Fibroblast of the aortic adventitia (primary cell): ENCODE measurements around the gene B2M. TPM values are rescaled to one million over a fixed set of nuclear protein-coding genes. Genes with fewer than 3 reads are reported as not detected.

Experiments used
- DNase-seq: peaks from one replicate; pipeline ENCODE4 v3.0.0-alpha.2; 2010; ENCODE audit warnings: low read depth
- H3K4me3 ChIP-seq: 2 replicates; pipeline ENCODE4 v1.5.1; 2011; ENCODE audit warnings: low read depth, mild to moderate bottlenecking, control low read depth, low read length, moderate library complexity
- CTCF ChIP-seq: IDR thresholded peaks from 2 replicates; pipeline ENCODE4 v1.5.1; 2011; ENCODE audit warnings: mild to moderate bottlenecking, low read length, control low read depth, inconsistent platforms; ENCODE audit not compliant: insufficient read depth
- total RNA-seq: library from RNA; depleted of rRNA; stranded (reverse); fragments of >200 nt; gene quantifications from 2 replicates; pipeline ENCODE4 v1.2.3, GENCODE V29; 2012; ENCODE audit warnings: low replicate concordance

Gene B2M
- total RNA-seq, 1 donor, result 3,757 TPM

DNA sequence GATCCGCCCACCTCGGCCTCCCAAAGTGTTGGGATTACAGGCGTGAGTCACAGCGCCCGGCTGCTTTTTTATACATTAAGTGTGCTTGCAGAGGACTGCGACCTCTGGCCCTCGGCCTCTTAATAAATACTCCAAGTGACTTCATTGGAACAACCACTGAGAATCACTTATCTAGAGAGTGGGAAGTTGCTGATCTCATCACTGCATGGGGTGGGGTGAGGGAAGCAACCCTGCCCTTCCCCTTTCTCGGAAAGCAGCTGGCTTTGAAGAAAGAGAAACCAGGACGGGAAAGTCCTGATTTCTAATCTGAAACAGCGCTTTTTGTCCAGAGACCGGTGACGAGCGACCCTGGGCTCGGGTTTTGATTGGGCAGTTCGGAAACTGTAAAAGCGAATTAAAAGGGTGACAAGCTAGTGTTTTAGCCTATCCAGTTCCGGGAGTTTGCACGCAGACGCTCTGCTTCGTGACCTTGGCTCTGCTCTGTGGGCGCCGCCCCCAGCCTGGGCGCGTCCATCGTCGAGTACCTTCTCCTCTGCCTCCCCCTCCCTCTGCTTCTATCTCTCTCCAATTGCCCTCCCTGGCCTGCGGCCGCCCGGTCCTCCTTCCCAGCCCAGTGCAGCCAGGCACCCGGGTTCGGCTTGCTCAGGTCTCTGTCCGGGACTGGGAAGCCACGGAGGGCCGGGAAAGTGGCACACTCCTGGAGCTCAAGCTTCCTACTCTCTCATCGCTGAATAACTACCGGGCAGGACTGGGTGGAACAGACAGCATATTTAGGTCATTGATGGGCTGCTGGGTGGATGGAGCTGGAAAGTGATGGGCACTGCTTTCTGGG, 17.5 kb downstream of the B2M start:
- DNase-seq, result peak; percentile 99
- TF ChIP-seq CTCF, result no peak
- H3K4me3 ChIP-seq, result peak overlapping the region; percentile 96

GRCh38 chr15:44729408-44730127, 18.3 kb downstream of the B2M start:
- TF ChIP-seq CTCF, result no peak
- peak; percentile 44 for DNase-seq
- peak overlapping the region; percentile 96 for H3K4me3 ChIP-seq

- TF ChIP-seq CTCF, result no peak
- no peak overlapping the region for H3K4me3 ChIP-seq
- DNase-seq, result no peak
Measured at GRCh38 chr15:44734839-44735481, 23.6 kb downstream of the B2M start.

DNA sequence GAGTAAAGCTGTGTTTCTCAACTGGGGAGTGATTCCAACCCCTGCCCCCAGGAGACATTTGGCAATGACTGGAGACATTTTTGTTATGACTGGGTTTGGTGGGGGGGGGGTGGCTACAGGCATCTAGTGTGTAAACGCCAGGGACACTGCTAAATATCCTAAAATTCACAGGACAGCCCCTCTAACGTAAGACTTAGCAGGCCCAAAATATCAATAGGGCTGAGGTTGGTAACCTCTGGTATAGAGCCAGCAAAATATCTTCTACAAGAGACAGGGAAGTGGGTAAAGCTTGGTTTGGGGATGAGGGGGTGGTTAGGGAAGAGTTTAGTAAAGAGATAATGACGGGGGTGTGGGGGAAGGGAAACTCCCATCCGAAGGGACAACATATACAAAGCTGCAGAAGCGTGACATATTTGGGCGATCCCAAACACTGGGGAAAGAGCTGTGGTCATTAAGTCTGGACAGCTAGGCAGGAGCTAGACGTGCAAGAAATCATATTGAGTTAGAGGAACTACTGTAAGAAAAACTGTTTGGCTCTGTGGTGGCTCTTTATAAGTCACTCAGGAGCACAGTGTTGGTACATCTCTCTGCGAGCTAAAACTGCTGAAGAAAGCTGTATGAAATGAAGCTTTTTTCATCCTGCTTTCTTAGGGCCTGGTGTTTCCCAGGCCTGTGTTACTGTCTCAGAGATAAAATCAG, 24.3 kb downstream of the B2M start:
- no peak for TF ChIP-seq CTCF
- no peak overlapping the region for H3K4me3 ChIP-seq
- DNase-seq, result no peak

DNA sequence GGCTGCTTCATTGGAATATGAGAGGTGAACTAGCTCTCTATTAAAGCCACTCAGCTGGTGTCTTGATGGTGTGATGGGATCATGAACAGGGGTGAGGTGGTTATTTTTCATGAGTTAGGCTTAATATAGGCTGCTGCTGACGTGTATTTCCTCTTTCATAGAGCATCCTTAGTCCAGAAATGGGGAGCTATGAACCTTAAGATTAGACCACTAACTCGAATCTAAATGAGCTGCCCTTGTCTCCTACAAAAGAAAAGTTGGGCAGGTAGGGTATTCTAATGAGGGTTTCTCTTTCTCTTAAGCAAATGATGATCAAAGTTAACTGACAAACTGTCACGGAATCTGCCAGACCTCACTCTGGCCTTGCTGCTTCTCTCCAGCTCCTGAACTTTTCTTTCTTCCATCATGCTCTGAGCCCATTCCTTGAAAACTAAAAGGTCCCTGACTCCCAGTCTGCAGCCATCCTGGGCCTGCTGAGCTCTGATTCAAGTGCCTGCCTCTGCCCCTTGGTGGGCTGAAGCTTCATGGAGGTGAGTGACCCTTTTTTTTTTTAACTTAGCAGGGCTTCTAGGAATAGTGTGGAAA, 25.0 kb downstream of the B2M start, which contains the start of gene TRIM69:
Gene TRIM69 (plus strand): TSS at position 348 of the 585 bp plus-strand sequence. CDS start 177 bp downstream, at position 525.
- H3K4me3 ChIP-seq, result no peak within 1 kb of the TSS
- TF ChIP-seq CTCF, result no peak
- DNase-seq, result no peak
